HEK293 (cell line): ENCODE results near the gene UQCR11.

Experiments used
- CTCF ChIA-PET: fragments of 350-600 bp; formaldehyde crosslinking; extraction: SDS; loops from one replicate; lab custom pipeline; 2021; ENCODE audit warnings: antibody characterized with exemption; lab: Yijun Ruan, JAX
- POLR2A ChIA-PET: fragments of 300-600 bp; formaldehyde crosslinking; extraction: SDS; loops from one replicate; lab custom pipeline; 2020; ENCODE audit warnings: antibody characterized with exemption, inconsistent platforms; lab: Yijun Ruan, JAX
- H3K27ac ChIP-seq: fragments of 200-500 bp; sonication (Bioruptor generic); 2 replicates; pipeline ENCODE4 v1.5.1; 2014; ENCODE audit warnings: low read depth, low read length, control low read depth, inconsistent platforms; ENCODE audit errors: extremely low read depth
- H3K36me3 ChIP-seq, 2 experiments: fragments of 200-500 bp in 1 of 2; sonication (Bioruptor generic) in 1 of 2; 1 replicate in 1 of 2; 2 replicates in 1 of 2; pipeline ENCODE4 v1.5.1; 2014 to 2017; ENCODE audit warnings: inconsistent platforms in 2 of 2, low read length in 2 of 2; ENCODE audit not compliant: control insufficient read depth in 2 of 2, insufficient read depth in 1 of 2
- H3K4me1 ChIP-seq: fragments of 200-500 bp; sonication (Bioruptor generic); 2 replicates; pipeline ENCODE4 v1.5.1; 2014; ENCODE audit warnings: mild to moderate bottlenecking, low read length, inconsistent platforms; ENCODE audit not compliant: control insufficient read depth, insufficient read depth
- H3K4me3 ChIP-seq: 2 replicates; pipeline ENCODE4 v1.5.1; 2011; ENCODE audit warnings: low read depth, mild to moderate bottlenecking, control low read depth, low read length, moderate library complexity
- H3K9me3 ChIP-seq: fragments of 200-500 bp; sonication (Bioruptor generic); 2 replicates; pipeline ENCODE4 v1.5.1; 2014; ENCODE audit warnings: low read depth, low read length, inconsistent platforms; ENCODE audit not compliant: control insufficient read depth, insufficient read depth
- BCL11A ChIP-seq: fragments of 450-650 bp; formaldehyde crosslinking; IDR thresholded peaks from 2 replicates; pipeline ENCODE4 v1.5.1; 2016; ENCODE audit warnings: low read depth, missing biosample characterization, missing genetic modification characterization
- GFI1B ChIP-seq: fragments of 450-650 bp; formaldehyde crosslinking; IDR thresholded peaks from 2 replicates; pipeline ENCODE4 v1.5.1; 2016; ENCODE audit warnings: missing biosample characterization, missing genetic modification characterization
- HOXC10 ChIP-seq: sonication (generic); formaldehyde crosslinking; IDR thresholded peaks from 2 replicates; pipeline ENCODE4 v1.8.1; 2023; ENCODE audit warnings: mild to moderate bottlenecking, missing genetic modification reagents
- HOXD13 ChIP-seq: sonication (generic); formaldehyde crosslinking; IDR thresholded peaks from 2 replicates; pipeline ENCODE4 v1.8.0; 2022; ENCODE audit warnings: missing genetic modification reagents, borderline replicate concordance
- OSR2 ChIP-seq: fragments of 450-650 bp; formaldehyde crosslinking; IDR thresholded peaks from 2 replicates; pipeline ENCODE4 v1.5.1; 2016; ENCODE audit warnings: missing biosample characterization, missing genetic modification characterization
- SCRT1 ChIP-seq: fragments of 450-650 bp; formaldehyde crosslinking; IDR thresholded peaks from 2 replicates; pipeline ENCODE4 v1.5.1; 2016; ENCODE audit warnings: missing biosample characterization, missing genetic modification characterization, borderline replicate concordance
- SCRT2 ChIP-seq: fragments of 450-650 bp; formaldehyde crosslinking; IDR thresholded peaks from 2 replicates; pipeline ENCODE4 v1.5.1; 2016; ENCODE audit warnings: missing biosample characterization, missing genetic modification characterization
- ZFP69B ChIP-seq: fragments of 450-650 bp; formaldehyde crosslinking; IDR thresholded peaks from 2 replicates; pipeline ENCODE4 v1.5.1; 2016; ENCODE audit warnings: missing biosample characterization, missing genetic modification characterization
- ZNF121 ChIP-seq: fragments of 450-650 bp; formaldehyde crosslinking; IDR thresholded peaks from 2 replicates; pipeline ENCODE4 v1.5.1; 2016; ENCODE audit warnings: missing biosample characterization, missing genetic modification characterization
- ZNF140 ChIP-seq: fragments of 450-650 bp; formaldehyde crosslinking; IDR thresholded peaks from 2 replicates; pipeline ENCODE4 v1.5.1; 2016; ENCODE audit warnings: missing biosample characterization, missing genetic modification characterization
- ZNF2 ChIP-seq: fragments of 450-650 bp; formaldehyde crosslinking; IDR thresholded peaks from 2 replicates; pipeline ENCODE4 v1.5.1; 2016; ENCODE audit warnings: missing biosample characterization, missing genetic modification characterization
- ZNF223 ChIP-seq: fragments of 450-650 bp; formaldehyde crosslinking; IDR thresholded peaks from 2 replicates; pipeline ENCODE4 v1.5.1; 2016; ENCODE audit warnings: missing biosample characterization, missing genetic modification characterization
- ZNF555 ChIP-seq: fragments of 450-650 bp; formaldehyde crosslinking; conservative IDR thresholded peaks from 2 replicates; pipeline ENCODE4 v1.5.1; 2017; ENCODE audit warnings: missing biosample characterization, mild to moderate bottlenecking, missing genetic modification characterization, inconsistent platforms
- ZNF600 ChIP-seq: fragments of 450-650 bp; formaldehyde crosslinking; IDR thresholded peaks from 2 replicates; pipeline ENCODE4 v1.5.1; 2016; ENCODE audit warnings: missing biosample characterization, missing genetic modification characterization
- ZNF624 ChIP-seq: fragments of 450-650 bp; formaldehyde crosslinking; IDR thresholded peaks from 2 replicates; pipeline ENCODE4 v1.5.1; 2017; ENCODE audit warnings: missing biosample characterization, missing genetic modification characterization
- ZNF629 ChIP-seq: fragments of 450-650 bp; formaldehyde crosslinking; IDR thresholded peaks from 2 replicates; pipeline ENCODE4 v1.5.1; 2017; ENCODE audit warnings: missing biosample characterization, missing genetic modification characterization
- ZNF791 ChIP-seq: fragments of 450-650 bp; formaldehyde crosslinking; IDR thresholded peaks from 2 replicates; pipeline ENCODE4 v1.5.1; 2016; ENCODE audit warnings: missing biosample characterization, missing genetic modification characterization
- ZSCAN23 ChIP-seq: fragments of 450-650 bp; formaldehyde crosslinking; IDR thresholded peaks from 2 replicates; pipeline ENCODE4 v1.5.1; 2016; ENCODE audit warnings: missing biosample characterization, missing genetic modification characterization
- ZXDB ChIP-seq: fragments of 450-650 bp; formaldehyde crosslinking; IDR thresholded peaks from 2 replicates; pipeline ENCODE4 v1.5.1; 2016; ENCODE audit warnings: missing biosample characterization, missing genetic modification characterization
- TF ChIP-seq, protein P1 (sequence below): fragments of 450-650 bp; formaldehyde crosslinking; IDR thresholded peaks from 2 replicates; pipeline ENCODE4 v1.5.1; 2017; ENCODE audit warnings: missing biosample characterization, mild to moderate bottlenecking, missing genetic modification characterization, moderate library complexity
- TF ChIP-seq, protein P2 (sequence below): fragments of 450-650 bp; formaldehyde crosslinking; IDR thresholded peaks from 2 replicates; pipeline ENCODE4 v1.5.1; 2016; ENCODE audit warnings: missing biosample characterization, missing genetic modification characterization
- TF ChIP-seq, protein P3 (sequence below): fragments of 450-650 bp; formaldehyde crosslinking; IDR thresholded peaks from 2 replicates; pipeline ENCODE4 v1.5.1; 2016; ENCODE audit warnings: missing biosample characterization, missing genetic modification characterization
- TF ChIP-seq, protein P4 (sequence below): fragments of 450-650 bp; formaldehyde crosslinking; IDR thresholded peaks from 2 replicates; pipeline ENCODE4 v1.5.1; 2016; ENCODE audit warnings: missing biosample characterization, missing genetic modification characterization, borderline replicate concordance
- TF ChIP-seq, protein P5 (sequence below): fragments of 450-650 bp; formaldehyde crosslinking; optimal IDR thresholded peaks from 2 replicates; pipeline ENCODE3; 2016; ENCODE audit warnings: missing biosample characterization, mild to moderate bottlenecking, missing genetic modification characterization

UQCR11 gene

DNA sequence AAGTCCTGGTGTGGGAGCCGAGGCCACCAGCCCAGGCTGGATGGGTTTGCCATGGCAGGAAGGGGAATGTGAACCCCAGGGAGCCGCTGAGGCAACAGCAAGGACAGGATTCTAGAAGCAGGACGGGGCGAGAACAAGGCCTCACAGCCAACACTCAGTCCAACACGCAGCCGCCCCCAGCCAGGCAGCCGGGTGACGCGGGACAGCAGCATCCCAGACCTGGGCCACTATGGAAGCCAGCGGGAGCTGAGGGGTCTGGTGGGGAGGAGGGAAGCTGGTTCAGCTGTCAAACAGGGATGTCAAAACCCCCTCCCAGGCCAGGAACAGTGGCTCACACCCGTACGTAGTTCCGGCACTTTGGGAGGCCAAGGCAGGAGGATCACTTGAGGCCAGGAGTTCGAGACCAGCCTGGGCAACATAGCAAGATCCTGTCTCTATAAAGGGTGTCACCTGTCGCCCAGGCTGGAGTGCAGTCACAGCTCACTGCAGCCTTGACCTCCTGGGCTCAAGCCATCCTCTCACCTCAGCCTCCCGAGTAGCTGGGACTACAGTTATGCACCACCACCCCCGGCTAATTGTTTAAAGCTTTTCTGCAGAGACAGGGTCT is 43.9 kb downstream of the UQCR11 start:
- POLR2A ChIA-PET, result no interaction called here
- CTCF ChIA-PET, result interaction anchor here (0.5 to 1.0 kb wide), 2 partner anchors 15 to 265 kb away, joined by 3 read pairs; no protein-coding TSS in a partner anchor
- H3K27ac ChIP-seq, result no peak overlapping the region
- TF ChIP-seq ZNF600 (tag by site-specific recombination) (peak; percentile 62), ZNF121 (tag by site-specific recombination) (peak; percentile 93), SCRT1 (tag by site-specific recombination) (0 out of 2 replicates have a peak, but pooled peaks have one; percentile 16), SCRT2 (tag by site-specific recombination) (0 out of 2 replicates have a peak, but pooled peaks have one; percentile 34), ZXDB (no peak)
- no peaks in the 10 kb centered on the region for H3K4me1 ChIP-seq
- H3K9me3 ChIP-seq, result no peaks in the 10 kb centered on the region
- H3K36me3 ChIP-seq, result peaks cover 4 to 19% of the 10 kb centered on the region in 2 experiments; a peak in 2 of 3 replicates
- H3K4me3 ChIP-seq, result no peak overlapping the region

DNA sequence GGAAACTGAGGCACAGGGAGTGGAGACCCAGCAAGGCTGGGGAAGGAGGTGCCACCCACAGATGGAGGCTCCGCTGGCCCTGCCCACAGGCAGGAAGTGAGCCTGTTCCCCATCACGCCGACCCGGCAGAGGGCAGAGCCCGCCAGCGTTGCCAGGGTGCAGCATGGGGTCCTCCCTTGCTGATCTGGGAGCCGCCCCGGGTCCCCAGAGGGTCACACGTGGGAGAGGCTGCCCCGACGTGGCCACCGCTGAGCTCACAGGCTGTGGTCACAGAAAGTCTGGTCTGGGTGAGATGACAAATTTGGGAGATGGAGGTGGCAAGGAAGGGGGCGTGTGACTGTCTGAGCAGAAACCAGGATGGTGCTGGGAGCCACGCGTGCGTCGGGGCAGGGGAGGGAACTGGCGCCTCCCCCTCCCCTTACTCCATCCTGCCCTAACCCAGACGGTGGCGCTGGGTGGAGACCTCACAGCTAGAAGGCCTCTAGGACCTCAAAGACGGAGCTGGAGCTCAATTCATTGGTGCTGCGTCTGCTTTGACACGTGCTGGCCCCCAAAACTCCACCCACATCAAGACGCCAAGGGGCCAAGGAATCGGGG is 44.9 kb downstream of the UQCR11 start:
- TF ChIP-seq ZNF624 (tag by site-specific recombination) (no peak), ZFP69B (no peak)
- ChIA-PET CTCF (interaction anchor here (0.6 kb wide), 1 partner anchor 283 kb away, joined by 4 read pairs; no protein-coding TSS in a partner anchor), POLR2A (no interaction called here)
- H3K9me3 ChIP-seq, result no peaks in the 10 kb centered on the region
- no peak overlapping the region for H3K4me3 ChIP-seq
- peaks cover 4 to 17% of the 10 kb centered on the region in 2 experiments; a peak in 2 of 3 replicates for H3K36me3 ChIP-seq
- H3K27ac ChIP-seq, result no peak overlapping the region
- H3K4me1 ChIP-seq, result no peaks in the 10 kb centered on the region

DNA sequence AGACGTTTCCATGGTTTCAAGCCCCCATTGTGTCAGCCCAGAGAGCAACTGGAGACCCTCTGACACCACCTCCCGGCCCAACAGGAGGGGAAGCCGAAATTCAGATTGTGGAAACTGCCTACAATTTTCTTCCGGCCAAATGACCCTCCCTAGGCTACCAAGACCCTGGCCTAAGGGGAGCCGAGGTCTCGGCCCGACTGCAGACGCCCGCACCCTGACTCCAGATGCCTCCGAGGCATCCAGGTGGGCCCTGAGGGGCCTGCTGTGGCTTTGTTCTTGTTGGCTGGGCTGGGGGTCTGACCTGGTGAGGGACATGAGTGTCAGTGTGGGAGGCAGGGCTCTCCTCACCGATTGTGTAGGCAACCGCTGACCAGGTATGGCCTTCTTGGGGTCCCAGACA is 46.7 kb downstream of the UQCR11 start:
- CTCF ChIA-PET, result interaction anchor here (0.7 to 1.2 kb wide), 2 partner anchors 114 to 279 kb away, joined by 3 read pairs; no protein-coding TSS in a partner anchor
- Histone ChIP-seq H3K9me3 (no peaks in the 10 kb centered on the region), H3K4me1 (no peaks in the 10 kb centered on the region), H3K27ac (no peak overlapping the region), H3K36me3 (peaks cover 4 to 17% of the 10 kb centered on the region in 2 experiments; a peak in 2 of 3 replicates), H3K4me3 (no peak overlapping the region)
- POLR2A ChIA-PET, result no interaction called here
- TF ChIP-seq ZNF555 (no peak), ZNF2 (tag by site-specific recombination) (no peak), ZSCAN23 (tag by site-specific recombination) (no peak), BCL11A (tag by site-specific recombination) (no peak), GFI1B (tag by site-specific recombination) (no peak), ZNF791 (tag by site-specific recombination) (no peak), OSR2 (no peak), HOXD13 (CRISPR knock-in tag) (no peak), ZNF223 (tag by site-specific recombination) (no peak), HOXC10 (CRISPR knock-in tag) (no peak), ZNF140 (tag by site-specific recombination) (no peak), ZNF629 (tag by site-specific recombination) (no peak)
- TF ChIP-seq, protein P1, sequence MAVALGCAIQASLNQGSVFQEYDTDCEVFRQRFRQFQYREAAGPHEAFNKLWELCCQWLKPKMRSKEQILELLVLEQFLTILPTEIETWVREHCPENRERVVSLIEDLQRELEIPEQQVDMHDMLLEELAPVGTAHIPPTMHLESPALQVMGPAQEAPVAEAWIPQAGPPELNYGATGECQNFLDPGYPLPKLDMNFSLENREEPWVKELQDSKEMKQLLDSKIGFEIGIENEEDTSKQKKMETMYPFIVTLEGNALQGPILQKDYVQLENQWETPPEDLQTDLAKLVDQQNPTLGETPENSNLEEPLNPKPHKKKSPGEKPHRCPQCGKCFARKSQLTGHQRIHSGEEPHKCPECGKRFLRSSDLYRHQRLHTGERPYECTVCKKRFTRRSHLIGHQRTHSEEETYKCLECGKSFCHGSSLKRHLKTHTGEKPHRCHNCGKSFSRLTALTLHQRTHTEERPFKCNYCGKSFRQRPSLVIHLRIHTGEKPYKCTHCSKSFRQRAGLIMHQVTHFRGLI (tag by site-specific recombination), result no peak
- TF ChIP-seq, protein P2, sequence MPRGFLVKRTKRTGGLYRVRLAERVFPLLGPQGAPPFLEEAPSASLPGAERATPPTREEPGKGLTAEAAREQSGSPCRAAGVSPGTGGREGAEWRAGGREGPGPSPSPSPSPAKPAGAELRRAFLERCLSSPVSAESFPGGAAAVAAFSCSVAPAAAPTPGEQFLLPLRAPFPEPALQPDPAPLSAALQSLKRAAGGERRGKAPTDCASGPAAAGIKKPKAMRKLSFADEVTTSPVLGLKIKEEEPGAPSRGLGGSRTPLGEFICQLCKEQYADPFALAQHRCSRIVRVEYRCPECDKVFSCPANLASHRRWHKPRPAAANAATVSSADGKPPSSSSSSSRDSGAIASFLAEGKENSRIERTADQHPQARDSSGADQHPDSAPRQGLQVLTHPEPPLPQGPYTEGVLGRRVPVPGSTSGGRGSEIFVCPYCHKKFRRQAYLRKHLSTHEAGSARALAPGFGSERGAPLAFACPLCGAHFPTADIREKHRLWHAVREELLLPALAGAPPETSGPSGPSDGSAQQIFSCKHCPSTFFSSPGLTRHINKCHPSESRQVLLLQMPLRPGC, result no peak
- TF ChIP-seq, protein P3, sequence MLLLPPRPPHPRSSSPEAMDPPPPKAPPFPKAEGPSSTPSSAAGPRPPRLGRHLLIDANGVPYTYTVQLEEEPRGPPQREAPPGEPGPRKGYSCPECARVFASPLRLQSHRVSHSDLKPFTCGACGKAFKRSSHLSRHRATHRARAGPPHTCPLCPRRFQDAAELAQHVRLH (tag by site-specific recombination), result no peak
- TF ChIP-seq, protein P4, sequence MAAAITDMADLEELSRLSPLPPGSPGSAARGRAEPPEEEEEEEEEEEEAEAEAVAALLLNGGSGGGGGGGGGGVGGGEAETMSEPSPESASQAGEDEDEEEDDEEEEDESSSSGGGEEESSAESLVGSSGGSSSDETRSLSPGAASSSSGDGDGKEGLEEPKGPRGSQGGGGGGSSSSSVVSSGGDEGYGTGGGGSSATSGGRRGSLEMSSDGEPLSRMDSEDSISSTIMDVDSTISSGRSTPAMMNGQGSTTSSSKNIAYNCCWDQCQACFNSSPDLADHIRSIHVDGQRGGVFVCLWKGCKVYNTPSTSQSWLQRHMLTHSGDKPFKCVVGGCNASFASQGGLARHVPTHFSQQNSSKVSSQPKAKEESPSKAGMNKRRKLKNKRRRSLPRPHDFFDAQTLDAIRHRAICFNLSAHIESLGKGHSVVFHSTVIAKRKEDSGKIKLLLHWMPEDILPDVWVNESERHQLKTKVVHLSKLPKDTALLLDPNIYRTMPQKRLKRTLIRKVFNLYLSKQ (tag by site-specific recombination), result no peak
- TF ChIP-seq, protein P5, sequence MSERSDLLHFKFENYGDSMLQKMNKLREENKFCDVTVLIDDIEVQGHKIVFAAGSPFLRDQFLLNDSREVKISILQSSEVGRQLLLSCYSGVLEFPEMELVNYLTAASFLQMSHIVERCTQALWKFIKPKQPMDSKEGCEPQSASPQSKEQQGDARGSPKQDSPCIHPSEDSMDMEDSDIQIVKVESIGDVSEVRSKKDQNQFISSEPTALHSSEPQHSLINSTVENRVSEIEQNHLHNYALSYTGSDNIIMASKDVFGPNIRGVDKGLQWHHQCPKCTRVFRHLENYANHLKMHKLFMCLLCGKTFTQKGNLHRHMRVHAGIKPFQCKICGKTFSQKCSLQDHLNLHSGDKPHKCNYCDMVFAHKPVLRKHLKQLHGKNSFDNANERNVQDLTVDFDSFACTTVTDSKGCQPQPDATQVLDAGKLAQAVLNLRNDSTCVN (tag by site-specific recombination), result no peak
